B cell (primary cell): ENCODE data around the gene VARS1. TPM values are rescaled to one million over a fixed set of nuclear protein-coding genes. Genes with fewer than 3 reads are reported as not detected.
"Not testable (repeated sequence)": the region's sequence is repeated elsewhere in the genome, so short reads cannot be mapped to it uniquely, and the experiment has no call there.

Source experiments
- ATAC-seq: fragments of 200-7000 bp; cut with Tn5 transposase; one replicate; pipeline ENCODE4 v1.10.0; 2021; ENCODE audit warnings: low read depth, mild to moderate bottlenecking, moderate number of reproducible peaks, moderate library complexity
- CTCF ChIA-PET: fragments of 350-600 bp; sonication (Branson Sonifier 250); formaldehyde crosslinking; loops from one replicate; lab custom pipeline; 2021; ENCODE audit warnings: antibody characterized with exemption, inconsistent platforms; lab: Charles Lee
- POLR2A ChIA-PET: fragments of 350-600 bp; sonication (Branson Sonifier 250); formaldehyde crosslinking; loops from one replicate; lab custom pipeline; 2021; ENCODE audit warnings: antibody characterized with exemption; lab: Charles Lee
- DNase-seq: peaks from one replicate; pipeline ENCODE4 v3.0.0; 2013
- H2AFZ ChIP-seq: 2 replicates; pipeline ENCODE4 v1.6.1; 2012; ENCODE audit warnings: mild to moderate bottlenecking, low read depth, low read length; ENCODE audit not compliant: insufficient read depth, poor library complexity, severe bottlenecking
- H3K27ac ChIP-seq, 2 donors: 1 replicate in 1 of 2; 2 replicates in 1 of 2; pipeline ENCODE4 v1.5.1; 2012 to 2013; ENCODE audit warnings: low read length in 2 of 2, mild to moderate bottlenecking in 2 of 2, moderate library complexity in 1 of 2
- H3K27me3 ChIP-seq, 4 experiments: fragments of 200-600 bp in 1 of 4; sonication (generic) in 1 of 4; replicated peaks in 1 of 4; 1 replicate in 2 of 4; 2 replicates in 2 of 4; pipeline versions ENCODE4 v1.6.1 to v1.7.0; 2013 to 2016; ENCODE audit warnings: low read length in 3 of 4, mild to moderate bottlenecking in 2 of 4, mixed read lengths in 1 of 4, moderate library complexity in 1 of 4; ENCODE audit not compliant: insufficient read depth in 4 of 4, control insufficient read depth in 3 of 4; ENCODE audit errors: control extremely low read depth in 1 of 4
- H3K36me3 ChIP-seq, 2 experiments: replicated peaks in 1 of 2; 1 replicate in 1 of 2; 2 replicates in 1 of 2; pipeline versions ENCODE4 v1.6.1 to v1.7.1; 2013; ENCODE audit warnings: low read length in 1 of 2; ENCODE audit not compliant: insufficient read depth in 2 of 2, control insufficient read depth in 1 of 2; ENCODE audit errors: control extremely low read depth in 1 of 2, extremely low read depth in 1 of 2
- H3K4me1 ChIP-seq, 2 donors: fragments of 200-600 bp in 1 of 2; sonication (generic) in 1 of 2; 1 replicate in 1 of 2; 2 replicates in 1 of 2; pipeline versions ENCODE4 v1.5.1 to v1.6.1; 2013 to 2017; ENCODE audit warnings: low read length in 2 of 2; ENCODE audit not compliant: control insufficient read depth in 2 of 2, insufficient read depth in 2 of 2
- H3K4me2 ChIP-seq: replicated peaks from 2 replicates; pipeline ENCODE3; 2012; ENCODE audit warnings: mild to moderate bottlenecking, low read depth, low read length; ENCODE audit not compliant: poor library complexity, severe bottlenecking
- H3K4me3 ChIP-seq, 5 experiments: fragments of 200-600 bp in 1 of 5; sonication (generic) in 1 of 5; 1 replicate in 3 of 5; 2 replicates in 2 of 5; pipeline versions ENCODE4 v1.5.1 to v1.7.0; 2011 to 2016; ENCODE audit warnings: low read length in 4 of 5, mild to moderate bottlenecking in 4 of 5, low read depth in 2 of 5, control low read depth in 1 of 5, moderate library complexity in 1 of 5; ENCODE audit not compliant: insufficient read depth in 1 of 5; ENCODE audit errors: control extremely low read depth in 1 of 5, extremely low read depth in 1 of 5
- H3K79me2 ChIP-seq: fragments of 200-600 bp; sonication (generic); one replicate; pipeline ENCODE4 v1.6.0; 2016; ENCODE audit warnings: low read length; ENCODE audit not compliant: control insufficient read depth, insufficient read depth
- H3K9ac ChIP-seq: fragments of 200-600 bp; sonication (generic); 2 replicates; pipeline ENCODE4 v1.6.1; 2017; ENCODE audit warnings: mild to moderate bottlenecking, low read length, moderate library complexity
- H3K9me3 ChIP-seq, 3 donors: one replicate each; pipeline versions ENCODE4 v1.6.1 to v1.7.1; 2013; ENCODE audit warnings: low read length in 2 of 3; ENCODE audit not compliant: control insufficient read depth in 2 of 3, insufficient read depth in 1 of 3; ENCODE audit errors: control extremely low read depth in 1 of 3
- H4K20me1 ChIP-seq: 2 replicates; pipeline ENCODE4 v1.6.0; 2012; ENCODE audit warnings: mild to moderate bottlenecking, low read length; ENCODE audit not compliant: insufficient read depth, control insufficient read depth, poor library complexity, severe bottlenecking
- H3K27ac Mint-ChIP-seq: one replicate; pipeline ENCODE4 v1.8.0; 2021; ENCODE audit warnings: mixed read lengths
- H3K27me3 Mint-ChIP-seq: one replicate; pipeline ENCODE4 v1.8.0; 2021; ENCODE audit warnings: mixed read lengths
- H3K4me1 Mint-ChIP-seq: one replicate; pipeline ENCODE4 v1.8.0; 2021; ENCODE audit warnings: mixed read lengths
- H3K4me3 Mint-ChIP-seq: one replicate; pipeline ENCODE4 v1.8.0; 2021; ENCODE audit warnings: mixed read lengths
- H3K9me3 Mint-ChIP-seq: one replicate; pipeline ENCODE4 v1.8.0; 2022; ENCODE audit warnings: mixed read lengths; ENCODE audit not compliant: insufficient read depth
- EZH2 ChIP-seq: IDR thresholded peaks from 2 replicates; pipeline ENCODE4 v1.6.1; 2012; ENCODE audit warnings: borderline replicate concordance, low read depth, mild to moderate bottlenecking, moderate library complexity, low read length; ENCODE audit not compliant: insufficient read depth, poor library complexity, severe bottlenecking
- WGBS: methylation state at CpG from one replicate; pipeline ENCODE4 v1.1.5; 2013; ENCODE audit warnings: missing lambda C conversion rate; ENCODE audit not compliant: insufficient coverage; 5-methylcytosine and 5-hydroxymethylcytosine counted together
- intact Hi-C: fragments of 100-400 bp; cut with micrococcal nuclease; formaldehyde crosslinking; loops from one replicate; pipeline ENCODE4 v1.10.0; 2022
- polyA plus RNA-seq: library from polyadenylated mRNA; depleted of rRNA; stranded (reverse); fragments of >200 nt; gene quantifications from 2 replicates; pipeline ENCODE4 v1.2.3, GENCODE V29; 2012
- total RNA-seq, 2 donors: library from RNA; stranded (reverse); fragments of 120-200 nt in 1 of 2; gene quantifications; 1 replicate in 1 of 2; 2 replicates in 1 of 2; pipeline versions ENCODE4 v1.2.3 to v1.2.4, GENCODE V29; 2013 to 2022
- TF ChIP-seq, protein P1 (sequence below): fragments of 200-600 bp; IDR thresholded peaks from one replicate; pipeline ENCODE4 v1.8.0; 2022; ENCODE audit warnings: antibody characterized with exemption, mild to moderate bottlenecking

Gene VARS1
- total and polyA plus RNA-seq, 2 donors (not counting 1 experiment from before 2014, with no cell fraction given) = 52.3 to 66.8 TPM

- ChIA-PET POLR2A (interaction anchor here (0.6 kb wide), 1 partner anchor 73 kb away, joined by 4 read pairs; no protein-coding TSS in a partner anchor), CTCF (interaction anchor here (1.2 kb wide), 1 partner anchor 19 kb away, joined by 5 read pairs; no protein-coding TSS in a partner anchor)
- 100% methylated on average over 11 of the region's 12 CpGs for WGBS
- peaks cover 22% of the 10 kb centered on the region for H3K79me2 ChIP-seq
- H3K9me3 ChIP-seq = no peaks in the 10 kb centered on the region
- H3K9ac ChIP-seq = no peak overlapping the region
- TF ChIP-seq EZH2 = no peak
- TF ChIP-seq, protein P1, sequence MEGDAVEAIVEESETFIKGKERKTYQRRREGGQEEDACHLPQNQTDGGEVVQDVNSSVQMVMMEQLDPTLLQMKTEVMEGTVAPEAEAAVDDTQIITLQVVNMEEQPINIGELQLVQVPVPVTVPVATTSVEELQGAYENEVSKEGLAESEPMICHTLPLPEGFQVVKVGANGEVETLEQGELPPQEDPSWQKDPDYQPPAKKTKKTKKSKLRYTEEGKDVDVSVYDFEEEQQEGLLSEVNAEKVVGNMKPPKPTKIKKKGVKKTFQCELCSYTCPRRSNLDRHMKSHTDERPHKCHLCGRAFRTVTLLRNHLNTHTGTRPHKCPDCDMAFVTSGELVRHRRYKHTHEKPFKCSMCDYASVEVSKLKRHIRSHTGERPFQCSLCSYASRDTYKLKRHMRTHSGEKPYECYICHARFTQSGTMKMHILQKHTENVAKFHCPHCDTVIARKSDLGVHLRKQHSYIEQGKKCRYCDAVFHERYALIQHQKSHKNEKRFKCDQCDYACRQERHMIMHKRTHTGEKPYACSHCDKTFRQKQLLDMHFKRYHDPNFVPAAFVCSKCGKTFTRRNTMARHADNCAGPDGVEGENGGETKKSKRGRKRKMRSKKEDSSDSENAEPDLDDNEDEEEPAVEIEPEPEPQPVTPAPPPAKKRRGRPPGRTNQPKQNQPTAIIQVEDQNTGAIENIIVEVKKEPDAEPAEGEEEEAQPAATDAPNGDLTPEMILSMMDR = no peak
- H3K9me3 Mint-ChIP-seq = no peaks in the 10 kb centered on the region
- no peak for DNase-seq
- H3K4me2 ChIP-seq = no peak overlapping the region
- H3K27ac Mint-ChIP-seq = no peak overlapping the region
- H3K4me3 ChIP-seq = no peak overlapping the region
- H3K27me3 Mint-ChIP-seq = no peaks in the 10 kb centered on the region
- no peak overlapping the region for H3K27ac ChIP-seq
- no peaks in the 10 kb centered on the region for H3K36me3 ChIP-seq
- H3K4me3 Mint-ChIP-seq = no peak overlapping the region
- no peak overlapping the region for H2AFZ ChIP-seq
- no peak for ATAC-seq
- H3K4me1 Mint-ChIP-seq = peaks cover 19% of the 10 kb centered on the region
- H3K27me3 ChIP-seq = no peaks in the 10 kb centered on the region
- intact Hi-C loops = no loop called here
- H4K20me1 ChIP-seq = no peaks in the 10 kb centered on the region
- H3K4me1 ChIP-seq = peaks cover 7 to 21% of the 10 kb centered on the region in 2 donors
Measured at GRCh38 chr6:31811645-31812044, 16.1 kb upstream of the VARS1 start.

GRCh38 chr6:31808599-31808998 is 13.0 kb upstream of the VARS1 start:
- H3K27ac Mint-ChIP-seq, H3K4me3 Mint-ChIP-seq, H3K27ac ChIP-seq, H3K27me3 Mint-ChIP-seq, H2AFZ ChIP-seq, H3K27me3 ChIP-seq, H3K9ac ChIP-seq, H3K36me3 ChIP-seq, H3K9me3 Mint-ChIP-seq, H3K9me3 ChIP-seq, ATAC-seq, H3K4me2 ChIP-seq, H3K4me3 ChIP-seq, DNase-seq, H4K20me1 ChIP-seq: not testable (repeated sequence)
- H3K4me1 ChIP-seq = peaks cover 10 to 19% of the 10 kb centered on the region in 2 donors
- peaks cover 33% of the 10 kb centered on the region for H3K79me2 ChIP-seq
- intact Hi-C loops = loop anchor here (5.0 kb wide), 1 partner anchor 186 kb away; the partner anchor contains the start of gene PRRC2A
- H3K4me1 Mint-ChIP-seq = peaks cover 19% of the 10 kb centered on the region
- CTCF ChIA-PET = interaction anchor here (0.7 to 3.3 kb wide), 6 partner anchors 10 to 210 kb away, joined by 3 to 20 read pairs (median 5); no protein-coding TSS in a partner anchor
- POLR2A ChIA-PET = interaction anchor here (0.7 to 1.5 kb wide), 2 partner anchors 13 to 38 kb away, joined by 3 to 4 read pairs; partner anchors contain the start of gene VARS1
- WGBS = 100% methylated on average over 3 of the region's 10 CpGs
